ENCODE data around the gene NRCAM.
A peak's percentile ranks its signal among the peaks of the same experiment; 100 is the strongest.

NRCAM gene

DNA sequence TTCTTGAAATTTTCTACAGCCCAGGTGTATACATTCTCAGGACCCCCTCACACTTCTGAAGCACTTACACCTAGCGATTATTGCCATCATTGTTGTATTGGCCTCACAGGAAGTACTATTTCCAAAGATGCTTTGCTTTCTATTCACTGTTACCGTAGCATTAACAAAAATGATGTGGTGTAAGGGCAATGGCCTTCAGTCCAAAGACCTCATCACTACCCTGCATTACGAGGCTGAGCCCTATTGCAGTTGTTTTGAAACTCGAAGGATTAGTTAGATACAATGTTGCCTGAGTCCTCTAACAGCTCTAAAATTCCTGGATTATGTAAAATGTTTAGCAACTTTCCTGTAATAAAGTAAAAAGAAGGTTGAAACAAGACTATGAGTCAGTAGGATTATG, 2.9 kb downstream of the NRCAM start:
- Histone ChIP-seq H2BK120ac (ENCODE audit: low read depth, low read length) (no peak overlapping the region), H3K27me3 (ENCODE audit: insufficient read depth, low read length, poor library complexity) (peaks cover 2% of the 10 kb centered on the region), H3K56ac (ENCODE audit: low read length) (no peak overlapping the region), H3K23ac (ENCODE audit: low read length) (no peak overlapping the region), H2BK5ac (ENCODE audit: low read length) (no peak overlapping the region), H3K4me1 (ENCODE audit: control insufficient read depth, low read depth, low read length) (peaks cover 3% of the 10 kb centered on the region), H3K4me3 (ENCODE audit: low read length) (no peak overlapping the region), H2AK5ac (ENCODE audit: low read length) (no peak overlapping the region), H3K18ac (ENCODE audit: low read length) (no peak overlapping the region), H3K27ac (ENCODE audit: low read depth, low read length) (no peak overlapping the region), H3K79me2 (ENCODE audit: control insufficient read depth, insufficient read depth, low read length) (no peaks in the 10 kb centered on the region), H3K4ac (ENCODE audit: low read depth, low read length) (no peak overlapping the region), H3K36me3 (ENCODE audit: control insufficient read depth, insufficient read depth, low read length) (no peaks in the 10 kb centered on the region), H3K79me1 (ENCODE audit: low read length) (no peaks in the 10 kb centered on the region), H2BK15ac (replicated peaks; ENCODE audit: low read depth) (no peak overlapping the region), H4K5ac (ENCODE audit: low read length) (no peak overlapping the region), H3K9ac (ENCODE audit: low read length) (no peak overlapping the region), H4K8ac (ENCODE audit: low read depth, low read length) (no peak overlapping the region), H3K4me2 (ENCODE audit: low read length) (no peak overlapping the region)
- DNase-seq, result no peak
- WGBS (ENCODE audit: extremely low coverage, insufficient coverage, low lambda C conversion rate), result no CpG with 5 or more reads among the region's 4 CpGs

DNA sequence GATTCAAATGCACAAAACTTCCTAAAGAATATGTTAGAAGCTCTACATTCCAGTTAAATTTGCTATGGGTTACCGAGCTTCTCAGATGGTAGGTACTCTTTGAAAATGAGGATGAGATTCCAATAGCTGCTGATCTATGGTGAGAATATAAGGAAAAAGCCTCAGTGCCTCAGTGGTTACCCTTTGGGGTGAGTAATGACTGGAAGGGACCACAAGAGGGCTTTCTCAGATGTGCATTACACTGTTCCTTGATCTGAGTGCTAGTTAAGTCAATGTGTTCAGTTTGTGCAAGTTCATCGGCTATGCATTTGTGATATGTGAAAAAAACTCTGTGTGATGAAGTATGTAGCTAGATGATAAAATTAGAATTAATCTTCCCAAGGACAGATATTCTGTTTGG, 3.5 kb downstream of the NRCAM start:
- H3K56ac ChIP-seq (ENCODE audit: low read length), result no peak overlapping the region
- H2BK5ac ChIP-seq (ENCODE audit: low read length), result no peak overlapping the region
- DNase-seq, result peak; percentile 38
- no peak overlapping the region for H3K9ac ChIP-seq (ENCODE audit: low read length)
- H3K27me3 ChIP-seq (ENCODE audit: insufficient read depth, low read length, poor library complexity), result peaks cover 2% of the 10 kb centered on the region
- no peak overlapping the region for H3K4me2 ChIP-seq (ENCODE audit: low read length)
- H4K5ac ChIP-seq (ENCODE audit: low read length), result no peak overlapping the region
- no CpG with 5 or more reads among the region's 2 CpGs for WGBS (ENCODE audit: extremely low coverage, insufficient coverage, low lambda C conversion rate)
- no peak overlapping the region for H3K23ac ChIP-seq (ENCODE audit: low read length)
- no peak overlapping the region for H3K27ac ChIP-seq (ENCODE audit: low read depth, low read length)
- no peak overlapping the region for H3K4ac ChIP-seq (ENCODE audit: low read depth, low read length)
- no peak overlapping the region for H3K18ac ChIP-seq (ENCODE audit: low read length)
- peaks cover 3% of the 10 kb centered on the region for H3K4me1 ChIP-seq (ENCODE audit: control insufficient read depth, low read depth, low read length)
- no peak overlapping the region for H2BK120ac ChIP-seq (ENCODE audit: low read depth, low read length)
- H3K4me3 ChIP-seq (ENCODE audit: low read length), result no peak overlapping the region
- no peak overlapping the region for H4K8ac ChIP-seq (ENCODE audit: low read depth, low read length)
- H3K36me3 ChIP-seq (ENCODE audit: control insufficient read depth, insufficient read depth, low read length), result no peaks in the 10 kb centered on the region
- H3K79me2 ChIP-seq (ENCODE audit: control insufficient read depth, insufficient read depth, low read length), result no peaks in the 10 kb centered on the region
- no peak overlapping the region for H2AK5ac ChIP-seq (ENCODE audit: low read length)
- H2BK15ac ChIP-seq (replicated peaks; ENCODE audit: low read depth), result no peak overlapping the region
- no peaks in the 10 kb centered on the region for H3K79me1 ChIP-seq (ENCODE audit: low read length)

DNA sequence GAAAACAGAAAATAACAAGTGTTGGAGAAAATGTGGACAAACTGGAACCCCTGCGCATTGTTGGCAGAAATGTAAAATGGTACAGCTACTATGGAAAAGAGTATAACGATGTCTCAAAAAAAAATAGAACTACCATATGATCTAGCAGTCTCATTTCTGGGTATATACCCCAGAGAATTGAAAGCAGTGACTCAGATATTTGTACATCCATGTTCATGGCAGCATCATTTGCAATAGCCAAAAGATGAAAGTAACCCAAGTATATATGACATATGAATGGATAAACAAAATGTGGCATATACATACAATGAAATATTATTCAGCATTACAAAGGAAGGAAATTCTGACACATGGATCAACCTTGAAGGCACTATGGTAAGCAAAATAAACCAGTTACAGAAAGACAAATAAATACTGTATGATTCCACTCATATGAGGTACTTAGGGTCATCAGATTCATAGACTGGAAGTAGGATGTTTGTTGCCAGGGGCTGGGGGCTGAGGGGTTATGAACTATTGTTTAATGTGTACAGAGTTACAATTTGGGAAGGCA, 4.9 kb downstream of the NRCAM start:
- peaks cover 2% of the 10 kb centered on the region for H3K27me3 ChIP-seq (ENCODE audit: insufficient read depth, low read length, poor library complexity)
- H3K36me3 ChIP-seq (ENCODE audit: control insufficient read depth, insufficient read depth, low read length), result no peaks in the 10 kb centered on the region
- DNase-seq, result no peak
- no peak overlapping the region for H2BK5ac ChIP-seq (ENCODE audit: low read length)
- H4K8ac ChIP-seq (ENCODE audit: low read depth, low read length), result no peak overlapping the region
- no peak overlapping the region for H4K5ac ChIP-seq (ENCODE audit: low read length)
- no peak overlapping the region for H2AK5ac ChIP-seq (ENCODE audit: low read length)
- no peaks in the 10 kb centered on the region for H3K79me2 ChIP-seq (ENCODE audit: control insufficient read depth, insufficient read depth, low read length)
- H3K56ac ChIP-seq (ENCODE audit: low read length), result no peak overlapping the region
- no CpG with 5 or more reads among the region's 2 CpGs for WGBS (ENCODE audit: extremely low coverage, insufficient coverage, low lambda C conversion rate)
- H3K4me3 ChIP-seq (ENCODE audit: low read length), result no peak overlapping the region
- no peaks in the 10 kb centered on the region for H3K79me1 ChIP-seq (ENCODE audit: low read length)
- no peak overlapping the region for H3K9ac ChIP-seq (ENCODE audit: low read length)
- H3K4me1 ChIP-seq (ENCODE audit: control insufficient read depth, low read depth, low read length), result peaks cover 3% of the 10 kb centered on the region
- no peak overlapping the region for H3K18ac ChIP-seq (ENCODE audit: low read length)
- no peak overlapping the region for H3K4ac ChIP-seq (ENCODE audit: low read depth, low read length)
- no peak overlapping the region for H3K4me2 ChIP-seq (ENCODE audit: low read length)
- no peak overlapping the region for H3K27ac ChIP-seq (ENCODE audit: low read depth, low read length)
- no peak overlapping the region for H3K23ac ChIP-seq (ENCODE audit: low read length)
- H2BK120ac ChIP-seq (ENCODE audit: low read depth, low read length), result no peak overlapping the region
- H2BK15ac ChIP-seq (replicated peaks; ENCODE audit: low read depth), result no peak overlapping the region

DNA sequence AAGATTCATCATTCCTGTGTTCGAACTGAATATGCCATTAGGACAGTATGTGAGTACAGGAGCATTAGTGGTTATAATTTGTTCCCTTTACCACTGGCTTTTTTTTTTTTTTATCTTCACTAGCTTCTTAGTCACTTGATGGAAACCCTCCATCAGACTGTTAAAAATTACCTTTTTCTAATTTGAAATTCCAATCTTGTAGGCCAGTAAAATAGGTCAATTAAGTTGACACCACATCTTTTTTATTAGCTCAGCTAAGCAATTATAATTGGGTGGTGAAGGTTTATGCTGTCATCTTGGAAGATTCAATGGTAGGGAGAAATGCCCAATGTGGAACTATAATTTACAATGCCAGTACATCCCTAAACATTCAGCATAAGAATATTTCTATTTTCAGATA, 6.1 kb downstream of the NRCAM start:
- Histone ChIP-seq H2BK5ac (ENCODE audit: low read length) (no peak overlapping the region), H3K4me2 (ENCODE audit: low read length) (no peak overlapping the region), H3K18ac (ENCODE audit: low read length) (no peak overlapping the region), H2BK120ac (ENCODE audit: low read depth, low read length) (no peak overlapping the region), H3K4me3 (ENCODE audit: low read length) (no peak overlapping the region), H3K27me3 (ENCODE audit: insufficient read depth, low read length, poor library complexity) (peaks cover 2% of the 10 kb centered on the region), H3K56ac (ENCODE audit: low read length) (no peak overlapping the region), H3K4ac (ENCODE audit: low read depth, low read length) (no peak overlapping the region), H4K8ac (ENCODE audit: low read depth, low read length) (no peak overlapping the region), H2AK5ac (ENCODE audit: low read length) (no peak overlapping the region), H2BK15ac (replicated peaks; ENCODE audit: low read depth) (no peak overlapping the region), H4K5ac (ENCODE audit: low read length) (no peak overlapping the region), H3K27ac (ENCODE audit: low read depth, low read length) (no peak overlapping the region), H3K79me2 (ENCODE audit: control insufficient read depth, insufficient read depth, low read length) (no peaks in the 10 kb centered on the region), H3K79me1 (ENCODE audit: low read length) (no peaks in the 10 kb centered on the region), H3K9ac (ENCODE audit: low read length) (no peak overlapping the region), H3K4me1 (ENCODE audit: control insufficient read depth, low read depth, low read length) (peaks cover 3% of the 10 kb centered on the region), H3K23ac (ENCODE audit: low read length) (no peak overlapping the region), H3K36me3 (ENCODE audit: control insufficient read depth, insufficient read depth, low read length) (no peaks in the 10 kb centered on the region)
- no CpG with 5 or more reads among the region's 1 CpG for WGBS (ENCODE audit: extremely low coverage, insufficient coverage, low lambda C conversion rate)
- DNase-seq, result no peak

DNA sequence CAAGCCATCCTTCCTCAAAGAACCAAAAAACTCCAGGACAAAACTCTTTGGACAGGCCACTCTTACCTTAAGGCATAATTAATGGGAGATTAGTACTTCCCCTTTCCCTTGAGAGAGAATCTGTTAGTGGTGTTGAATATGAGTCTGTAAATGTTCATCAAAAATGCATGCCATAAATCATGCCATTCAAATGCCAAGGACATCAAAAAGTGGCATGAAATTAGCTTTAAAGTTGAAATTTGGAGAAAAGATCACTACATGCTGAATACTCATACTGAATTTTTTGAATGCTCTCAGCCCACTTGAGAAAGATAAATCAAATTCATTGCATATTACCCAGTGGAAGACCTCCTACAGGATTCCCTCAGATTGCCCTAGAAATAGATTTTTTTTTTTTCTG, 6.7 kb downstream of the NRCAM start:
- no peaks in the 10 kb centered on the region for H3K79me2 ChIP-seq (ENCODE audit: control insufficient read depth, insufficient read depth, low read length)
- H3K79me1 ChIP-seq (ENCODE audit: low read length), result no peaks in the 10 kb centered on the region
- H3K27me3 ChIP-seq (ENCODE audit: insufficient read depth, low read length, poor library complexity), result peaks cover 2% of the 10 kb centered on the region
- no peak overlapping the region for H3K56ac ChIP-seq (ENCODE audit: low read length)
- H3K4me1 ChIP-seq (ENCODE audit: control insufficient read depth, low read depth, low read length), result peaks cover 3% of the 10 kb centered on the region
- no peak overlapping the region for H4K8ac ChIP-seq (ENCODE audit: low read depth, low read length)
- H3K27ac ChIP-seq (ENCODE audit: low read depth, low read length), result no peak overlapping the region
- H2BK120ac ChIP-seq (ENCODE audit: low read depth, low read length), result no peak overlapping the region
- DNase-seq, result no peak
- H3K18ac ChIP-seq (ENCODE audit: low read length), result peak overlapping the region; percentile 18
- no peaks in the 10 kb centered on the region for H3K36me3 ChIP-seq (ENCODE audit: control insufficient read depth, insufficient read depth, low read length)
- H2BK15ac ChIP-seq (replicated peaks; ENCODE audit: low read depth), result no peak overlapping the region
- H4K5ac ChIP-seq (ENCODE audit: low read length), result no peak overlapping the region
- no peak overlapping the region for H2AK5ac ChIP-seq (ENCODE audit: low read length)
- H3K9ac ChIP-seq (ENCODE audit: low read length), result no peak overlapping the region
- no peak overlapping the region for H3K23ac ChIP-seq (ENCODE audit: low read length)
- H3K4me2 ChIP-seq (ENCODE audit: low read length), result no peak overlapping the region
- no peak overlapping the region for H3K4ac ChIP-seq (ENCODE audit: low read depth, low read length)
- no peak overlapping the region for H2BK5ac ChIP-seq (ENCODE audit: low read length)
- no peak overlapping the region for H3K4me3 ChIP-seq (ENCODE audit: low read length)
